K562 (cell line): Measurements from ENCODE around the gene KIF6. TPM values are rescaled to one million over a fixed set of nuclear protein-coding genes. Genes with fewer than 3 reads are reported as not detected.

ENCODE experiments used
- ATAC-seq: fragments of 200-7000 bp; cut with Tn5 transposase; 3 replicates; pipeline ENCODE4 v1.9.1; 2020; ENCODE audit warnings: moderate library complexity
- BruUV-seq: library from RNA; stranded (reverse); fragments of 400-500 nt; replicated peaks from 2 replicates; lab custom pipeline; 2021; lab: Mats Ljungman, UMichigan
- CTCF ChIA-PET: fragments of 300-600 bp; formaldehyde crosslinking; extraction: SDS; loops from one replicate; lab custom pipeline; 2021; ENCODE audit warnings: low intra/inter-chr PET ratio; lab: Yijun Ruan, JAX
- POLR2A ChIA-PET: fragments of 300-600, 350-650 bp; sonication (Branson Sonifier 250); formaldehyde crosslinking; extraction: SDS; loops from one replicate; lab custom pipeline; 2021; ENCODE audit warnings: antibody characterized with exemption, inconsistent platforms; lab: Yijun Ruan, JAX
- DNase-seq, 4 experiments: peaks; one replicate each; pipeline versions ENCODE4 v3.0.0 to v3.0.0-alpha.2; 2011 to 2018; ENCODE audit warnings: low spot score in 3 of 4, mixed read lengths in 3 of 4; ENCODE audit errors: extremely low read depth in 1 of 4
- FAIRE-seq: peaks from 2 replicates; lab custom pipeline; 2011; peaks lifted over from hg19 to GRCh38; lab: Jason Lieb, UNC
- H2AFZ ChIP-seq: 2 replicates; pipeline ENCODE4 v1.6.0; 2011; ENCODE audit warnings: low read depth, low read length, control low read depth, inconsistent platforms
- H3K27ac ChIP-seq: fragments of 200-600 bp; 3 replicates; pipeline ENCODE4 v1.8.0; 2011; ENCODE audit warnings: low read depth, mild to moderate bottlenecking, control low read depth, inconsistent platforms, low read length, moderate library complexity, mixed read lengths; ENCODE audit errors: extremely low read depth
- H3K27me3 ChIP-seq, 2 experiments: fragments of 300-600 bp in 1 of 2; 2 replicates in 1 of 2; 3 replicates in 1 of 2; pipeline versions ENCODE4 v1.6.0 to v1.8.0; 2011; ENCODE audit warnings: inconsistent platforms in 2 of 2, low read length in 2 of 2, mild to moderate bottlenecking in 1 of 2, mixed read lengths in 1 of 2, moderate library complexity in 1 of 2; ENCODE audit not compliant: control insufficient read depth in 2 of 2, insufficient read depth in 2 of 2
- H3K36me3 ChIP-seq: fragments of 300-600 bp; 3 replicates; pipeline ENCODE4 v1.8.0; 2011; ENCODE audit warnings: mild to moderate bottlenecking, low read length, inconsistent platforms; ENCODE audit not compliant: control insufficient read depth, insufficient read depth
- H3K4me1 ChIP-seq, 2 experiments: fragments of 200-600 bp in 1 of 2; replicated peaks in 1 of 2; 2 replicates in 1 of 2; 3 replicates in 1 of 2; pipeline versions ENCODE4 v1.5.1 to v1.8.0; 2011; ENCODE audit warnings: inconsistent platforms in 2 of 2, low read length in 2 of 2, mild to moderate bottlenecking in 1 of 2, mixed read lengths in 1 of 2, moderate library complexity in 1 of 2; ENCODE audit not compliant: control insufficient read depth in 2 of 2, insufficient read depth in 2 of 2
- H3K4me2 ChIP-seq: 2 replicates; pipeline ENCODE4 v1.6.1; 2011; ENCODE audit warnings: low read length, control low read depth, inconsistent platforms, mixed read lengths; ENCODE audit not compliant: insufficient read depth
- H3K4me3 ChIP-seq: fragments of 200-600 bp; sonication (generic), shearing (Covaris generic); 2 replicates; pipeline ENCODE4 v1.5.1; 2016; ENCODE audit warnings: control low read depth, inconsistent platforms
- H3K79me2 ChIP-seq: fragments of 200-600 bp; 3 replicates; pipeline ENCODE4 v1.8.0; 2011; ENCODE audit warnings: low read length, inconsistent platforms; ENCODE audit not compliant: control insufficient read depth, insufficient read depth
- H3K9ac ChIP-seq, 2 experiments: 2 replicates each; pipeline versions ENCODE4 v1.6.0 to v1.6.1; 2011; ENCODE audit warnings: low read depth in 2 of 2, low read length in 2 of 2, control low read depth in 1 of 2, inconsistent platforms in 1 of 2, mild to moderate bottlenecking in 1 of 2, mixed read lengths in 1 of 2; ENCODE audit not compliant: insufficient read depth in 1 of 2
- H3K9me1 ChIP-seq: one replicate; pipeline ENCODE4 v1.6.0; 2011; ENCODE audit warnings: inconsistent platforms, mild to moderate bottlenecking, low read length, moderate library complexity; ENCODE audit not compliant: control insufficient read depth, insufficient read depth
- H3K9me3 ChIP-seq: replicated peaks from 2 replicates; pipeline ENCODE4 v1.5.1; 2011; ENCODE audit warnings: low read depth, low read length, inconsistent platforms; ENCODE audit not compliant: control insufficient read depth, insufficient read depth
- H4K20me1 ChIP-seq: replicated peaks from 2 replicates; pipeline ENCODE4 v1.6.1; 2011; ENCODE audit warnings: low read length, inconsistent platforms, mixed read lengths; ENCODE audit not compliant: control insufficient read depth, insufficient read depth
- CEBPG ChIP-seq, 3 experiments: fragments of 200-800 bp in 1 of 3; sonication (Bioruptor generic) in 1 of 3; sonication (generic) in 1 of 3; formaldehyde crosslinking in 1 of 3; IDR thresholded peaks in 2 of 3; conservative IDR thresholded peaks in 1 of 3; 2 replicates each; pipeline versions ENCODE4 v1.6.1 to v1.8.0; 2016 to 2022; ENCODE audit warnings: missing compliant biosample characterization in 2 of 3, missing genetic modification characterization in 2 of 3, mild to moderate bottlenecking in 1 of 3, missing genetic modification reagents in 1 of 3
- CHD1 ChIP-seq: fragments of 200-600 bp; sonication (generic); IDR thresholded peaks from one replicate; pipeline ENCODE4 v1.6.1; 2012; ENCODE audit warnings: mild to moderate bottlenecking, moderate library complexity, low read length, inconsistent platforms
- DNMT1 ChIP-seq: fragments of 450-650 bp; IDR thresholded peaks from 2 replicates; pipeline ENCODE4 v1.6.1; 2016; ENCODE audit warnings: antibody characterized with exemption, mild to moderate bottlenecking
- POLR2A ChIP-seq: fragments of 450-650 bp; conservative IDR thresholded peaks from 2 replicates; pipeline ENCODE4 v1.6.1; 2016
- RBM22 ChIP-seq: fragments of 200-400 bp; formaldehyde crosslinking; IDR thresholded peaks from 2 replicates; pipeline ENCODE4 v1.6.1; 2018; ENCODE audit warnings: low read length, low read depth; ENCODE audit not compliant: poor library complexity, severe bottlenecking
- SMAD1 ChIP-seq: fragments of 150-350 bp; IDR thresholded peaks from 2 replicates; pipeline ENCODE4 v1.6.1; 2014; ENCODE audit warnings: low read length, low read depth; ENCODE audit not compliant: partially characterized antibody
- SP2 ChIP-seq: IDR thresholded peaks from 2 replicates; pipeline ENCODE4 v1.6.1; 2011; ENCODE audit warnings: mild to moderate bottlenecking, low read depth, low read length, moderate library complexity; ENCODE audit not compliant: poor library complexity, severe bottlenecking; ENCODE audit errors: extremely low read depth
- STAT5A ChIP-seq: IDR thresholded peaks from 2 replicates; pipeline ENCODE4 v1.6.1; 2012; ENCODE audit warnings: low read length, inconsistent platforms, borderline replicate concordance
- ZBED1 ChIP-seq: IDR thresholded peaks from 2 replicates; pipeline ENCODE4 v1.6.1; 2014
- ZNF280A ChIP-seq: fragments of 450-650 bp; IDR thresholded peaks from 2 replicates; pipeline ENCODE4 v1.6.1; 2018; ENCODE audit warnings: mild to moderate bottlenecking, low read depth; ENCODE audit not compliant: partially characterized antibody
- WGBS: fragments of 100-300 bp; shearing (Covaris generic); methylation state at CpG from one replicate; pipeline ENCODE4 v1.1.6; 2016; ENCODE audit warnings: low coverage, mixed read lengths; ENCODE audit not compliant: insufficient coverage; ENCODE audit errors: missing lambda C conversion rate; 5-methylcytosine and 5-hydroxymethylcytosine counted together
- in situ Hi-C: fragments of 300-500 bp; cut with MboI; formaldehyde crosslinking; loops from 4 replicates; pipeline ENCODE4 v1.15.0; 2018; ENCODE audit warnings: inconsistent platforms, mixed read lengths
- intact Hi-C: fragments of 100-400 bp; cut with micrococcal nuclease; formaldehyde crosslinking; loops from 2 replicates; pipeline ENCODE4 v1.14.2; 2022
- polyA plus RNA-seq, 8 experiments: library from polyadenylated mRNA; depleted of rRNA in 4 of 8; stranded (reverse) in 5 of 8; unstranded in 3 of 8; fragments of >200 nt; fragmentation: Nextera tagmentation in 2 of 8; fragmentation: Illumina TruSeq in 1 of 8; extraction: Ambion mirVana in 2 of 8; extraction: Trizol in 1 of 8; gene quantifications; 2 replicates each; pipeline versions ENCODE4 v1.2.1 to v1.2.3, GENCODE V29; 2011 to 2014; ENCODE audit warnings: inconsistent platforms in 1 of 8, missing spikeins in 1 of 8
- total RNA-seq, 7 experiments: library from RNA; depleted of rRNA in 6 of 7; stranded (reverse); fragments of >200 nt in 6 of 7; fragmentation: Illumina TruSeq in 2 of 7; extraction: Trizol in 2 of 7; gene quantifications; 2 replicates each; pipeline versions ENCODE4 v1.2.1 to v1.2.3, GENCODE V29; 2011 to 2021; ENCODE audit warnings: low replicate concordance in 1 of 7
- TF ChIP-seq, protein P1 (sequence below), 2 experiments: fragments of 450-650 bp; IDR thresholded peaks; 2 replicates each; pipeline ENCODE4 v1.6.1; 2018; ENCODE audit warnings: mild to moderate bottlenecking in 2 of 2, low read depth in 1 of 2; ENCODE audit not compliant: partially characterized antibody in 2 of 2

KIF6 gene
- total and polyA plus RNA-seq, 9 of the 15 experiments (the other 6 are each of a cell fraction or from before 2014, with no cell fraction given), result not detected

DNA sequence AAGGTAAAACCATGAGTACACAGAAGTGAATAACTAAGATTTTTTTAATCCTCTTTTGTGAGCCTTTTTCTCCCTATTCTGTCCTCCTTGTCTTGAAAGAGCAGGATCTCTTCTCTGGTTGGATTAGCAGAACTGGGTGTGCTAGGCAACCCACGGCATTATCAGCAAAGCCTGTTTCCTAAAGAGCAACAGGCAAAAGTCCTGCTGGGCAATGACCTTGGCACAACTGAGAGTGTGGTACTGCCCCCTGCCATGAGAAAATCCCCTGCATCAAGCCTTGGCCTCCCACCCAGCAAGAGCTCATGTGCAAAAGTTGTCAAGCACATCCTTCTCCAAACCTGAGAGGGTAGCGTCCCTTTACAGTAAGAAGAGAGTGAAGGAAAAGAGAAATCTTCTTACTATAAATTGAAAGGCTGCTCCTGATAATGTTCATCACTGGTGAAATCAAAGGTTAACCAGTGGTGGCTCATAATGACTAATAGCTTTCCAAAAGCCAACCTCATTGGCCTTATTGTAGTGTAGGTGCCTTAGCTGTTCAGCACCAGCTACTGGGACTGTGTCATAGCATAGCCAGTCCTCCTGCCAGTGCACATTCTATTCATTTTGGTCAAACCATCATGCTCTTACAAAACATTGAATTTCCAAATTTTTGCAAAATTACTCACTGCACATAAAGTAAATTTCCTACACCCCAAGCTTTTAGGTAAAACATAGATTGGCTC lies 17.1 kb downstream of the KIF6 start:
- no peaks in the 10 kb centered on the region; a peak in 1 of 5 replicates for H3K27me3 ChIP-seq
- FAIRE-seq (no peak), DNase-seq (no peak), ATAC-seq (no peak)
- H3K9ac ChIP-seq, result no peak overlapping the region
- no peak overlapping the region for H3K27ac ChIP-seq
- H4K20me1 ChIP-seq, result no peaks in the 10 kb centered on the region
- H3K9me1 ChIP-seq, result no peaks in the 10 kb centered on the region
- H2AFZ ChIP-seq, result no peak overlapping the region
- H3K4me3 ChIP-seq, result no peak overlapping the region
- H3K4me2 ChIP-seq, result no peak overlapping the region
- intact Hi-C loops, result no loop called here
- H3K9me3 ChIP-seq, result no peaks in the 10 kb centered on the region
- ChIA-PET POLR2A (interaction anchor here (0.9 kb wide), 1 partner anchor 9 kb away, joined by 3 read pairs; no protein-coding TSS in a partner anchor), CTCF (no interaction called here)
- no peaks in the 10 kb centered on the region for H3K4me1 ChIP-seq
- in situ Hi-C loops, result no loop called here
- BruUV-seq, result no TSS peak
- 4% methylated on average over 2 of the region's 2 CpGs for WGBS
- TF ChIP-seq SP2 (no peak), RBM22 (no peak), ZBED1 (no peak), STAT5A (no peak), CHD1 (no peak), DNMT1 (no peak), SMAD1 (no peak), POLR2A (no peak), CEBPG (CRISPR knock-in tag; IDR thresholded peaks at IDR 0.05) (no peak), CEBPG (tag; conservative IDR thresholded peaks at IDR 0.05 in 1 of 2, IDR thresholded peaks at IDR 0.05 in 1 of 2) (no peak), ZNF280A (no peak)
- TF ChIP-seq, protein P1, sequence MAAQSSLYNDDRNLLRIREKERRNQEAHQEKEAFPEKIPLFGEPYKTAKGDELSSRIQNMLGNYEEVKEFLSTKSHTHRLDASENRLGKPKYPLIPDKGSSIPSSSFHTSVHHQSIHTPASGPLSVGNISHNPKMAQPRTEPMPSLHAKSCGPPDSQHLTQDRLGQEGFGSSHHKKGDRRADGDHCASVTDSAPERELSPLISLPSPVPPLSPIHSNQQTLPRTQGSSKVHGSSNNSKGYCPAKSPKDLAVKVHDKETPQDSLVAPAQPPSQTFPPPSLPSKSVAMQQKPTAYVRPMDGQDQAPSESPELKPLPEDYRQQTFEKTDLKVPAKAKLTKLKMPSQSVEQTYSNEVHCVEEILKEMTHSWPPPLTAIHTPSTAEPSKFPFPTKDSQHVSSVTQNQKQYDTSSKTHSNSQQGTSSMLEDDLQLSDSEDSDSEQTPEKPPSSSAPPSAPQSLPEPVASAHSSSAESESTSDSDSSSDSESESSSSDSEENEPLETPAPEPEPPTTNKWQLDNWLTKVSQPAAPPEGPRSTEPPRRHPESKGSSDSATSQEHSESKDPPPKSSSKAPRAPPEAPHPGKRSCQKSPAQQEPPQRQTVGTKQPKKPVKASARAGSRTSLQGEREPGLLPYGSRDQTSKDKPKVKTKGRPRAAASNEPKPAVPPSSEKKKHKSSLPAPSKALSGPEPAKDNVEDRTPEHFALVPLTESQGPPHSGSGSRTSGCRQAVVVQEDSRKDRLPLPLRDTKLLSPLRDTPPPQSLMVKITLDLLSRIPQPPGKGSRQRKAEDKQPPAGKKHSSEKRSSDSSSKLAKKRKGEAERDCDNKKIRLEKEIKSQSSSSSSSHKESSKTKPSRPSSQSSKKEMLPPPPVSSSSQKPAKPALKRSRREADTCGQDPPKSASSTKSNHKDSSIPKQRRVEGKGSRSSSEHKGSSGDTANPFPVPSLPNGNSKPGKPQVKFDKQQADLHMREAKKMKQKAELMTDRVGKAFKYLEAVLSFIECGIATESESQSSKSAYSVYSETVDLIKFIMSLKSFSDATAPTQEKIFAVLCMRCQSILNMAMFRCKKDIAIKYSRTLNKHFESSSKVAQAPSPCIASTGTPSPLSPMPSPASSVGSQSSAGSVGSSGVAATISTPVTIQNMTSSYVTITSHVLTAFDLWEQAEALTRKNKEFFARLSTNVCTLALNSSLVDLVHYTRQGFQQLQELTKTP (IDR thresholded peaks at IDR 0.05; ENCODE audit: low read depth in 1 of 2, partially characterized antibody in 2 of 2), result no peak
- TF ChIP-seq, all 486 proteins: peak for 0
- Histone ChIP-seq H3K79me2 (no peaks in the 10 kb centered on the region), H3K36me3 (no peaks in the 10 kb centered on the region)
